ENCODE measurements around the gene GCC2. TPM values are rescaled to one million over a fixed set of nuclear protein-coding genes. Genes with fewer than 3 reads are reported as not detected.
A peak's percentile ranks its signal among the peaks of the same experiment; 100 is the strongest.

GCC2 gene
- total and polyA plus RNA-seq, 2 of the 13 experiments (the other 11 are each of a cell fraction or from before 2014, with no cell fraction given): 17.6 to 22.5 TPM

DNA sequence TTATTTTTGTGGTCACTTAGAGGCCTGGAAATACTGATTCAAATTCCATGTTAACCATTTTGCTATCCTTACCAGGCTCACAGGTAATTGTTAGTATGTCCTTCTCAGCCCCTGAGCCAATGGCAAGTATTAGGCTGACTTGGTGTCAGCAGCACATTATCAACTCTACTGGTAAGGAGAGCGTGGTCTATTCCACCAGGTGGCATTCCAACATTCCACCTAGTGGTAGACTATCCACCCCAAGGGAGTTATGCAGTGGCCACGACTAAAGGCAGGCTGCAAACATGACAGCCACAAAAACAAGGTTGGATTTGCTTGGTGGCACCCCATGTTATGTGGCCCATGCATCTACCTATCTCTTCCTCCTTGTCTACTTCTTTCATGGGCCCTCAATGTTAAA, 31.8 kb upstream of the GCC2 start (continued):
- TF ChIP-seq ZNF296 (CRISPR knock-in tag; conservative IDR thresholded peaks at IDR 0.05) (no peak), ZFP41 (CRISPR knock-in tag; IDR thresholded peaks at IDR 0.05; ENCODE audit: borderline replicate concordance) (no peak), ZNF317 (CRISPR knock-in tag; IDR thresholded peaks at IDR 0.05) (no peak), MYNN (CRISPR knock-in tag; IDR thresholded peaks at IDR 0.05; ENCODE audit: low read depth) (no peak), ZNF780A (CRISPR knock-in tag; IDR thresholded peaks at IDR 0.05) (no peak), KLF6 (CRISPR knock-in tag; IDR thresholded peaks at IDR 0.05) (no peak), ARNT (IDR thresholded peaks at IDR 0.05) (no peak), ZNF354B (CRISPR knock-in tag; IDR thresholded peaks at IDR 0.05) (no peak), GTF3A (CRISPR knock-in tag; conservative IDR thresholded peaks at IDR 0.05) (no peak), ZNF562 (CRISPR knock-in tag; IDR thresholded peaks at IDR 0.05; ENCODE audit: borderline replicate concordance) (no peak), PRPF4 (IDR thresholded peaks at IDR 0.05; ENCODE audit: low read depth, low read length, poor library complexity, severe bottlenecking) (no peak), GATAD2A (CRISPR knock-in tag; IDR thresholded peaks at IDR 0.05) (peak; percentile 61; the same call in 1 of the 2 replicates), ATF1 (CRISPR knock-in tag; IDR thresholded peaks at IDR 0.05) (no peak), ZNF761 (CRISPR knock-in tag; conservative IDR thresholded peaks at IDR 0.05) (no peak)
- TF ChIP-seq, protein P1, sequence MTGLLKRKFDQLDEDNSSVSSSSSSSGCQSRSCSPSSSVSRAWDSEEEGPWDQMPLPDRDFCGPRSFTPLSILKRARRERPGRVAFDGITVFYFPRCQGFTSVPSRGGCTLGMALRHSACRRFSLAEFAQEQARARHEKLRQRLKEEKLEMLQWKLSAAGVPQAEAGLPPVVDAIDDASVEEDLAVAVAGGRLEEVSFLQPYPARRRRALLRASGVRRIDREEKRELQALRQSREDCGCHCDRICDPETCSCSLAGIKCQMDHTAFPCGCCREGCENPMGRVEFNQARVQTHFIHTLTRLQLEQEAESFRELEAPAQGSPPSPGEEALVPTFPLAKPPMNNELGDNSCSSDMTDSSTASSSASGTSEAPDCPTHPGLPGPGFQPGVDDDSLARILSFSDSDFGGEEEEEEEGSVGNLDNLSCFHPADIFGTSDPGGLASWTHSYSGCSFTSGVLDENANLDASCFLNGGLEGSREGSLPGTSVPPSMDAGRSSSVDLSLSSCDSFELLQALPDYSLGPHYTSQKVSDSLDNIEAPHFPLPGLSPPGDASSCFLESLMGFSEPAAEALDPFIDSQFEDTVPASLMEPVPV (CRISPR knock-in tag; IDR thresholded peaks at IDR 0.05): no peak
- TF ChIP-seq, protein P2, sequence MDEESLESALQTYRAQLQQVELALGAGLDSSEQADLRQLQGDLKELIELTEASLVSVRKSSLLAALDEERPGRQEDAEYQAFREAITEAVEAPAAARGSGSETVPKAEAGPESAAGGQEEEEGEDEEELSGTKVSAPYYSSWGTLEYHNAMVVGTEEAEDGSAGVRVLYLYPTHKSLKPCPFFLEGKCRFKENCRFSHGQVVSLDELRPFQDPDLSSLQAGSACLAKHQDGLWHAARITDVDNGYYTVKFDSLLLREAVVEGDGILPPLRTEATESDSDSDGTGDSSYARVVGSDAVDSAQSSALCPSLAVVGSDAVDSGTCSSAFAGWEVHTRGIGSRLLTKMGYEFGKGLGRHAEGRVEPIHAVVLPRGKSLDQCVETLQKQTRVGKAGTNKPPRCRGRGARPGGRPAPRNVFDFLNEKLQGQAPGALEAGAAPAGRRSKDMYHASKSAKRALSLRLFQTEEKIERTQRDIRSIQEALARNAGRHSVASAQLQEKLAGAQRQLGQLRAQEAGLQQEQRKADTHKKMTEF (CRISPR knock-in tag; IDR thresholded peaks at IDR 0.05): 0 out of 2 replicates have a peak, but pooled peaks have one; percentile 32
- TF ChIP-seq, protein P3, sequence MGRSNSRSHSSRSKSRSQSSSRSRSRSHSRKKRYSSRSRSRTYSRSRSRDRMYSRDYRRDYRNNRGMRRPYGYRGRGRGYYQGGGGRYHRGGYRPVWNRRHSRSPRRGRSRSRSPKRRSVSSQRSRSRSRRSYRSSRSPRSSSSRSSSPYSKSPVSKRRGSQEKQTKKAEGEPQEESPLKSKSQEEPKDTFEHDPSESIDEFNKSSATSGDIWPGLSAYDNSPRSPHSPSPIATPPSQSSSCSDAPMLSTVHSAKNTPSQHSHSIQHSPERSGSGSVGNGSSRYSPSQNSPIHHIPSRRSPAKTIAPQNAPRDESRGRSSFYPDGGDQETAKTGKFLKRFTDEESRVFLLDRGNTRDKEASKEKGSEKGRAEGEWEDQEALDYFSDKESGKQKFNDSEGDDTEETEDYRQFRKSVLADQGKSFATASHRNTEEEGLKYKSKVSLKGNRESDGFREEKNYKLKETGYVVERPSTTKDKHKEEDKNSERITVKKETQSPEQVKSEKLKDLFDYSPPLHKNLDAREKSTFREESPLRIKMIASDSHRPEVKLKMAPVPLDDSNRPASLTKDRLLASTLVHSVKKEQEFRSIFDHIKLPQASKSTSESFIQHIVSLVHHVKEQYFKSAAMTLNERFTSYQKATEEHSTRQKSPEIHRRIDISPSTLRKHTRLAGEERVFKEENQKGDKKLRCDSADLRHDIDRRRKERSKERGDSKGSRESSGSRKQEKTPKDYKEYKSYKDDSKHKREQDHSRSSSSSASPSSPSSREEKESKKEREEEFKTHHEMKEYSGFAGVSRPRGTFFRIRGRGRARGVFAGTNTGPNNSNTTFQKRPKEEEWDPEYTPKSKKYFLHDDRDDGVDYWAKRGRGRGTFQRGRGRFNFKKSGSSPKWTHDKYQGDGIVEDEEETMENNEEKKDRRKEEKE (IDR thresholded peaks at IDR 0.05): no peak
- TF ChIP-seq, protein P4, sequence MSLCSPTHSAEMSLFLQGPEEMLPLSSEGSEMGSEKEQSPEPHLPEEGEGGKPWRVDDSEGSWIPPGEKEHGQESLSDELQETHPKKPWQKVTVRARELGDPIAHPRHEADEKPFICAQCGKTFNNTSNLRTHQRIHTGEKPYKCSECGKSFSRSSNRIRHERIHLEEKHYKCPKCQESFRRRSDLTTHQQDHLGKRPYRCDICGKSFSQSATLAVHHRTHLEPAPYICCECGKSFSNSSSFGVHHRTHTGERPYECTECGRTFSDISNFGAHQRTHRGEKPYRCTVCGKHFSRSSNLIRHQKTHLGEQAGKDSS (CRISPR knock-in tag; IDR thresholded peaks at IDR 0.05; ENCODE audit: borderline replicate concordance, low read depth): peak; percentile 66; the same call in 1 of the 2 replicates
- TF ChIP-seq, protein P5, sequence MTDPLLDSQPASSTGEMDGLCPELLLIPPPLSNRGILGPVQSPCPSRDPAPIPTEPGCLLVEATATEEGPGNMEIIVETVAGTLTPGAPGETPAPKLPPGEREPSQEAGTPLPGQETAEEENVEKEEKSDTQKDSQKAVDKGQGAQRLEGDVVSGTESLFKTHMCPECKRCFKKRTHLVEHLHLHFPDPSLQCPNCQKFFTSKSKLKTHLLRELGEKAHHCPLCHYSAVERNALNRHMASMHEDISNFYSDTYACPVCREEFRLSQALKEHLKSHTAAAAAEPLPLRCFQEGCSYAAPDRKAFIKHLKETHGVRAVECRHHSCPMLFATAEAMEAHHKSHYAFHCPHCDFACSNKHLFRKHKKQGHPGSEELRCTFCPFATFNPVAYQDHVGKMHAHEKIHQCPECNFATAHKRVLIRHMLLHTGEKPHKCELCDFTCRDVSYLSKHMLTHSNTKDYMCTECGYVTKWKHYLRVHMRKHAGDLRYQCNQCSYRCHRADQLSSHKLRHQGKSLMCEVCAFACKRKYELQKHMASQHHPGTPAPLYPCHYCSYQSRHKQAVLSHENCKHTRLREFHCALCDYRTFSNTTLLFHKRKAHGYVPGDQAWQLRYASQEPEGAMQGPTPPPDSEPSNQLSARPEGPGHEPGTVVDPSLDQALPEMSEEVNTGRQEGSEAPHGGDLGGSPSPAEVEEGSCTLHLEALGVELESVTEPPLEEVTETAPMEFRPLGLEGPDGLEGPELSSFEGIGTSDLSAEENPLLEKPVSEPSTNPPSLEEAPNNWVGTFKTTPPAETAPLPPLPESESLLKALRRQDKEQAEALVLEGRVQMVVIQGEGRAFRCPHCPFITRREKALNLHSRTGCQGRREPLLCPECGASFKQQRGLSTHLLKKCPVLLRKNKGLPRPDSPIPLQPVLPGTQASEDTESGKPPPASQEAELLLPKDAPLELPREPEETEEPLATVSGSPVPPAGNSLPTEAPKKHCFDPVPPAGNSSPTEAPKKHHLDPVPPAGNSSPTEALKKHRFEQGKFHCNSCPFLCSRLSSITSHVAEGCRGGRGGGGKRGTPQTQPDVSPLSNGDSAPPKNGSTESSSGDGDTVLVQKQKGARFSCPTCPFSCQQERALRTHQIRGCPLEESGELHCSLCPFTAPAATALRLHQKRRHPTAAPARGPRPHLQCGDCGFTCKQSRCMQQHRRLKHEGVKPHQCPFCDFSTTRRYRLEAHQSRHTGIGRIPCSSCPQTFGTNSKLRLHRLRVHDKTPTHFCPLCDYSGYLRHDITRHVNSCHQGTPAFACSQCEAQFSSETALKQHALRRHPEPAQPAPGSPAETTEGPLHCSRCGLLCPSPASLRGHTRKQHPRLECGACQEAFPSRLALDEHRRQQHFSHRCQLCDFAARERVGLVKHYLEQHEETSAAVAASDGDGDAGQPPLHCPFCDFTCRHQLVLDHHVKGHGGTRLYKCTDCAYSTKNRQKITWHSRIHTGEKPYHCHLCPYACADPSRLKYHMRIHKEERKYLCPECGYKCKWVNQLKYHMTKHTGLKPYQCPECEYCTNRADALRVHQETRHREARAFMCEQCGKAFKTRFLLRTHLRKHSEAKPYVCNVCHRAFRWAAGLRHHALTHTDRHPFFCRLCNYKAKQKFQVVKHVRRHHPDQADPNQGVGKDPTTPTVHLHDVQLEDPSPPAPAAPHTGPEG (CRISPR knock-in tag; IDR thresholded peaks at IDR 0.05): no peak
